ENCODE data around the gene SUDS3. TPM values are rescaled to one million over a fixed set of nuclear protein-coding genes. Genes with fewer than 3 reads are reported as not detected.

Gene SUDS3
- total RNA-seq, 1 experiment from 2014 or later: 62.8 TPM

DNA sequence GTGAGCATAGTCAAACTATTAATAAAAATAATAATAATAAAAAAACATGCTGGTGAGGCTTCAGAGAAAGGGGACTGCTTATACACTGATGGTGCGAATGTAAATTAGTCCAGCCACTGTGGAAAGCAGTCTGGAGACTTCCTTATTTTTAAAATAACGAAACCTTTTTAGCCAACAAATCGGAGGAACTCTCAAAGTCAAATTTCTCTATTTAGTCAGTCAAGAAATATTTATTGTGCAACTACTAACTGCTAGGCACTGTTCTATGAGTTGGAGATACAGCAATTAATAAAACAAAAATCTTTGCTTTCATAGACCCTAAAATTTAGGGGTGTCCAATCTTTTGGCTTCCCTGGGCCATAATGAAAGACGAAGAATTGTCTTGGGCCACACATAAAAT is 14.5 kb upstream of the SUDS3 start:
- H3K9me3 ChIP-seq (ENCODE audit: low read length): no peaks in the 10 kb centered on the region
- DNase-seq (no peak), ATAC-seq (no peak)
- no peak overlapping the region for H3K4me3 ChIP-seq (ENCODE audit: low read length)
- H2AFZ ChIP-seq (ENCODE audit: low read length): no peak overlapping the region
- POLR2A ChIA-PET (ENCODE audit: unreplicated experiment): no interaction called here
- H4K20me1 ChIP-seq (ENCODE audit: low read length): no peaks in the 10 kb centered on the region
- TF ChIP-seq, protein P1, sequence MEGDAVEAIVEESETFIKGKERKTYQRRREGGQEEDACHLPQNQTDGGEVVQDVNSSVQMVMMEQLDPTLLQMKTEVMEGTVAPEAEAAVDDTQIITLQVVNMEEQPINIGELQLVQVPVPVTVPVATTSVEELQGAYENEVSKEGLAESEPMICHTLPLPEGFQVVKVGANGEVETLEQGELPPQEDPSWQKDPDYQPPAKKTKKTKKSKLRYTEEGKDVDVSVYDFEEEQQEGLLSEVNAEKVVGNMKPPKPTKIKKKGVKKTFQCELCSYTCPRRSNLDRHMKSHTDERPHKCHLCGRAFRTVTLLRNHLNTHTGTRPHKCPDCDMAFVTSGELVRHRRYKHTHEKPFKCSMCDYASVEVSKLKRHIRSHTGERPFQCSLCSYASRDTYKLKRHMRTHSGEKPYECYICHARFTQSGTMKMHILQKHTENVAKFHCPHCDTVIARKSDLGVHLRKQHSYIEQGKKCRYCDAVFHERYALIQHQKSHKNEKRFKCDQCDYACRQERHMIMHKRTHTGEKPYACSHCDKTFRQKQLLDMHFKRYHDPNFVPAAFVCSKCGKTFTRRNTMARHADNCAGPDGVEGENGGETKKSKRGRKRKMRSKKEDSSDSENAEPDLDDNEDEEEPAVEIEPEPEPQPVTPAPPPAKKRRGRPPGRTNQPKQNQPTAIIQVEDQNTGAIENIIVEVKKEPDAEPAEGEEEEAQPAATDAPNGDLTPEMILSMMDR (conservative IDR thresholded peaks at IDR 0.05; ENCODE audit: low read depth, low read length): no peak
- TF ChIP-seq EZH2phosphoT487 (IDR thresholded peaks at IDR 0.05; ENCODE audit: borderline replicate concordance, low read length) (no peak), EZH2 (IDR thresholded peaks at IDR 0.05; ENCODE audit: low read length, unreplicated experiment) (no peak)
- no peak overlapping the region for H3K9ac ChIP-seq (ENCODE audit: low read length)
- H3F3A ChIP-seq (ENCODE audit: low read length, unreplicated experiment): no peaks in the 10 kb centered on the region
- CTCF ChIA-PET: no interaction called here
- no TSS peak for BruUV-seq (replicated peaks)
- intact Hi-C loops (cut with micrococcal nuclease): no loop called here
- H3K79me2 ChIP-seq (ENCODE audit: low read length): peaks cover 30% of the 10 kb centered on the region
- H3K36me3 ChIP-seq (ENCODE audit: low read depth, low read length): no peaks in the 10 kb centered on the region
- peaks cover 38% of the 10 kb centered on the region for H3K4me1 ChIP-seq (ENCODE audit: insufficient read depth, low read length)
- no peak overlapping the region for H3K4me2 ChIP-seq (ENCODE audit: low read length)
- no peak overlapping the region for H3K27ac ChIP-seq (ENCODE audit: low read length)
- no peaks in the 10 kb centered on the region for H3K27me3 ChIP-seq (ENCODE audit: low read length)
- no peaks in the 10 kb centered on the region for H3K9me2 ChIP-seq (replicated peaks; ENCODE audit: low read length)

DNA sequence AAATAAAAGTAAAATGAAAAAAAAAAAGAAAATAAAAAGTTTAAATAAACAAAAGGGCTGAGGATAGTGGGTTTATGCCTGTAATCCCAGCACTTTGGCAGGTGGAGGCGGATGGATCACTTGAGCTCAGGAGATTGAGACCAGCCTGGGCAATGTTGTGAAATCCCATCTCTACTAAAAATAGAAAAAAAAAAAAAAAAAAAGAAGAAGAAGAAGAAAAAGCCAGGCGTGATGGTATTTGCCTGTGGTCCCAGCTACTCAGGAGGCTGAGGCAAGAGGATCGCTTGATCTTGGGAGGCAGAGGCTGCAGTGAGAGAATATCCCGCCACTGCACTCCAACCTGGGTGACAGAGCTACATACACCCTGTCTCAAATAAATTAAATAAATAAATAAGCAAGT is 7.5 kb upstream of the SUDS3 start:
- Histone ChIP-seq H3K9me3 (ENCODE audit: low read length) (no peaks in the 10 kb centered on the region), H3F3A (ENCODE audit: low read length, unreplicated experiment) (no peaks in the 10 kb centered on the region), H3K9me2 (replicated peaks; ENCODE audit: low read length) (no peaks in the 10 kb centered on the region), H3K36me3 (ENCODE audit: low read depth, low read length) (no peaks in the 10 kb centered on the region), H3K9ac (ENCODE audit: low read length) (no peak overlapping the region), H3K4me2 (ENCODE audit: low read length) (no peak overlapping the region), H3K27ac (ENCODE audit: low read length) (no peak overlapping the region), H3K27me3 (ENCODE audit: low read length) (no peaks in the 10 kb centered on the region), H3K4me3 (ENCODE audit: low read length) (no peak overlapping the region), H4K20me1 (ENCODE audit: low read length) (no peaks in the 10 kb centered on the region), H2AFZ (ENCODE audit: low read length) (no peak overlapping the region), H3K79me2 (ENCODE audit: low read length) (peaks cover 51% of the 10 kb centered on the region), H3K4me1 (ENCODE audit: insufficient read depth, low read length) (peaks cover 15% of the 10 kb centered on the region)
- no TSS peak for BruUV-seq (replicated peaks)
- ATAC-seq (no peak), DNase-seq (no peak)
- CTCF ChIA-PET: no interaction called here
- POLR2A ChIA-PET (ENCODE audit: unreplicated experiment): interaction anchor here (0.6 kb wide), 2 partner anchors 62 to 244 kb away, joined by 5 to 6 read pairs; no protein-coding TSS in a partner anchor
- TF ChIP-seq EZH2phosphoT487 (IDR thresholded peaks at IDR 0.05; ENCODE audit: borderline replicate concordance, low read length) (no peak), EZH2 (IDR thresholded peaks at IDR 0.05; ENCODE audit: low read length, unreplicated experiment) (no peak)
- TF ChIP-seq, protein P1 (conservative IDR thresholded peaks at IDR 0.05; ENCODE audit: low read depth, low read length): no peak
- intact Hi-C loops (cut with micrococcal nuclease): no loop called here

DNA sequence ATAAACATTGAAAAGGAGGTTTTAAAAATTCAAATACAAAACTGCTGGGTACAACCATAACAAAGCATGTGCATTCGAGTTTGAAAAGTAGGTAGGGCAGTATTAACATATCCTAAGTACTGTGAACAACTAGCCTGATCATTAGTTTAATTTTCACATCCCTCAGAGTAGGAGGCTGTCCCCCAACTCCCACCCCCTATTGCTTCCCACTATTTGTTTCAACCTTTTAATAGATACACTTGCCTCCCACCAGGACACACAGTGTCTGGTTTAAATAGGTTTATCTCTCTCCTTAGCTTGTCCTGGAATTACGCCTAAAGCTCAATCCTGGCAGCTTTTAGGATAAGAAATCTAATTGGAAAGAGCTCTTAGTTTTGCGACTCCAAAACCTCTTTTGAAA is 5.8 kb upstream of the SUDS3 start:
- CTCF ChIA-PET: no interaction called here
- no peaks in the 10 kb centered on the region for H3F3A ChIP-seq (ENCODE audit: low read length, unreplicated experiment)
- no TSS peak for BruUV-seq (replicated peaks)
- no peaks in the 10 kb centered on the region for H3K36me3 ChIP-seq (ENCODE audit: low read depth, low read length)
- peak; percentile 19 for DNase-seq
- H3K9me3 ChIP-seq (ENCODE audit: low read length): no peaks in the 10 kb centered on the region
- intact Hi-C loops (cut with micrococcal nuclease): loop anchor here (5.0 to 10.0 kb wide), 2 partner anchors 313 to 496 kb away; no protein-coding TSS in a partner anchor
- no peak overlapping the region for H3K27ac ChIP-seq (ENCODE audit: low read length)
- H3K9ac ChIP-seq (ENCODE audit: low read length): peak overlapping the region; percentile 66
- no peak for ATAC-seq
- H3K79me2 ChIP-seq (ENCODE audit: low read length): peaks cover 51% of the 10 kb centered on the region
- no peaks in the 10 kb centered on the region for H3K27me3 ChIP-seq (ENCODE audit: low read length)
- H3K4me2 ChIP-seq (ENCODE audit: low read length): peak overlapping the region; percentile 84
- H2AFZ ChIP-seq (ENCODE audit: low read length): peak overlapping the region; percentile 61
- H3K9me2 ChIP-seq (replicated peaks; ENCODE audit: low read length): no peaks in the 10 kb centered on the region
- peak overlapping the region; percentile 96 for H3K4me3 ChIP-seq (ENCODE audit: low read length)
- POLR2A ChIA-PET (ENCODE audit: unreplicated experiment): interaction anchor here (0.7 kb wide), 1 partner anchor 70 kb away, joined by 3 read pairs; no protein-coding TSS in a partner anchor
- no peak for TF ChIP-seq EZH2 (IDR thresholded peaks at IDR 0.05; ENCODE audit: low read length, unreplicated experiment)
- TF ChIP-seq, protein P1 (conservative IDR thresholded peaks at IDR 0.05; ENCODE audit: low read depth, low read length): no peak
- TF ChIP-seq EZH2phosphoT487 (IDR thresholded peaks at IDR 0.05; ENCODE audit: borderline replicate concordance, low read length): no peak
- no peaks in the 10 kb centered on the region for H4K20me1 ChIP-seq (ENCODE audit: low read length)
- H3K4me1 ChIP-seq (ENCODE audit: insufficient read depth, low read length): peaks cover 25% of the 10 kb centered on the region
